HEK293 (cell line): ENCODE results near the gene KCNAB1.

Experiments used
- CTCF ChIP-seq: fragments of 450-650 bp; formaldehyde crosslinking; IDR thresholded peaks from 2 replicates; pipeline ENCODE4 v1.5.1; 2016; ENCODE audit warnings: missing biosample characterization, missing genetic modification characterization
- REST ChIP-seq: fragments of 450-650 bp; formaldehyde crosslinking; IDR thresholded peaks from 2 replicates; pipeline ENCODE4 v1.5.1; 2016; ENCODE audit warnings: missing biosample characterization, missing genetic modification characterization
- ZNF169 ChIP-seq: fragments of 450-650 bp; formaldehyde crosslinking; IDR thresholded peaks from 2 replicates; pipeline ENCODE4 v1.5.1; 2016; ENCODE audit warnings: missing biosample characterization, missing genetic modification characterization
- ZNF571 ChIP-seq: fragments of 450-650 bp; formaldehyde crosslinking; IDR thresholded peaks from 2 replicates; pipeline ENCODE4 v1.5.0; 2017; ENCODE audit warnings: missing biosample characterization, missing genetic modification characterization
- ZXDB ChIP-seq: fragments of 450-650 bp; formaldehyde crosslinking; IDR thresholded peaks from 2 replicates; pipeline ENCODE4 v1.5.1; 2016; ENCODE audit warnings: missing biosample characterization, missing genetic modification characterization

- TF ChIP-seq ZNF169 (tag by site-specific recombination), result no peak
- no peak for TF ChIP-seq REST (tag by site-specific recombination)
- TF ChIP-seq ZNF571 (tag by site-specific recombination), result no peak
- TF ChIP-seq CTCF (tag by site-specific recombination), result no peak
- TF ChIP-seq ZXDB (tag by site-specific recombination), result no peak
These were observed 251.3 kb downstream of the KCNAB1 start for GRCh38 chr3:156371701-156372100.
